ENCODE data around the gene VASH2.
A peak's percentile ranks its signal among the peaks of the same experiment; 100 is the strongest.
"Not testable (repeated sequence)": the region's sequence is repeated elsewhere in the genome, so short reads cannot be mapped to it uniquely, and the experiment has no call there.

VASH2 gene

GRCh38 chr1:212950243-212951125, at the start of gene VASH2:
Gene VASH2, plus strand, starts transcription at chr1:212950541. Its CDS starts 1,002 bp downstream, at chr1:212951543.
- peak; percentile 91 for DNase-seq

- DNase-seq: no peak
These were observed 49.1 kb upstream of the VASH2 start for GRCh38 chr1:212901290-212901689.

GRCh38 chr1:212902054-212902453, 48.3 kb upstream of the VASH2 start:
- DNase-seq: no peak

- no peak for DNase-seq
These were observed 46.7 kb upstream of the VASH2 start for GRCh38 chr1:212903664-212904063.

GRCh38 chr1:212908071-212908470, 42.3 kb upstream of the VASH2 start:
- not testable (repeated sequence) for DNase-seq

DNA sequence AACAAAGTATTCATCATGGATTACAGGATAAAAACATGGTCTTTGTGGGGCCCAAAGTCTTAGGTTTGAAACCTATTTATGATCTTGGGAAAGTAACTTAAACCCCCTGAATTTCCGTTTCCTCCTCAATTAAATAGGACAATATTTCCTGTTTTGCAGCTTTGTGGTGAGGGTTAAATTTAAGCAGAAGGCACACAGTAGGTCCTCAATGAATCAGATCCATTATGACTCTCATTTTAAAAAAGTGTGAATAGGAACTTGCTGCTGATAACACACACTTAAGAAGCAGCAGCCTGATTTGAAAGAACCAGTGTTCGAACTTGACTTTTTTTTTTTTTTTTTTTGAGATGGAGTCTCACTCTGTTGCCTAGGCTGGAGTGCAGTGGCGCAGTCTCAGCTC, 41.4 kb upstream of the VASH2 start:
- DNase-seq: no peak

- DNase-seq: no peak
These were observed 40.7 kb upstream of the VASH2 start for GRCh38 chr1:212909652-212910063.

GRCh38 chr1:212910213-212910612, 40.1 kb upstream of the VASH2 start:
- DNase-seq: not testable (repeated sequence)

DNA sequence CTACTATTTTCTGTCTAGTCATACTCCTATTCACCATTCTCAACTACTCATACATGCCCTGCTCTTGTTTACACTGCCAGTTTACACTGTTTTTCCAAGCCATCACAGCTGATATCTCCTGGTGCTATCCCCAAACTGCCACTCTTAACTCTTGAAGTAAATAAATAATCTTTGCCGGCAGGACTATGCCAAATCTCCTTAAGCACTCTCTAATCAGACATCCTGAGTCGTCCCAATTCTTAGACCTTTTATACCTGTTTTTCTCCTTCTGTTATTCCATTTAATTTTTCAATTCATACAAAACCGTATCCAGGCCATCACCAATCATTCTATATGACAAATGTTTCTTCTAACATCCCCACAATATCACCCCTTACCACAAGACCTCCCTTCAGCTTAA, 36.7 kb upstream of the VASH2 start:
- not testable (repeated sequence) for DNase-seq

- not testable (repeated sequence) for DNase-seq
These were observed 36.2 kb upstream of the VASH2 start for GRCh38 chr1:212914110-212914509.

GRCh38 chr1:212914789-212915188, 35.6 kb upstream of the VASH2 start:
- no peak for DNase-seq

- peak; percentile 76 for DNase-seq
These were observed 34.9 kb upstream of the VASH2 start for GRCh38 chr1:212915245-212916091.

DNA sequence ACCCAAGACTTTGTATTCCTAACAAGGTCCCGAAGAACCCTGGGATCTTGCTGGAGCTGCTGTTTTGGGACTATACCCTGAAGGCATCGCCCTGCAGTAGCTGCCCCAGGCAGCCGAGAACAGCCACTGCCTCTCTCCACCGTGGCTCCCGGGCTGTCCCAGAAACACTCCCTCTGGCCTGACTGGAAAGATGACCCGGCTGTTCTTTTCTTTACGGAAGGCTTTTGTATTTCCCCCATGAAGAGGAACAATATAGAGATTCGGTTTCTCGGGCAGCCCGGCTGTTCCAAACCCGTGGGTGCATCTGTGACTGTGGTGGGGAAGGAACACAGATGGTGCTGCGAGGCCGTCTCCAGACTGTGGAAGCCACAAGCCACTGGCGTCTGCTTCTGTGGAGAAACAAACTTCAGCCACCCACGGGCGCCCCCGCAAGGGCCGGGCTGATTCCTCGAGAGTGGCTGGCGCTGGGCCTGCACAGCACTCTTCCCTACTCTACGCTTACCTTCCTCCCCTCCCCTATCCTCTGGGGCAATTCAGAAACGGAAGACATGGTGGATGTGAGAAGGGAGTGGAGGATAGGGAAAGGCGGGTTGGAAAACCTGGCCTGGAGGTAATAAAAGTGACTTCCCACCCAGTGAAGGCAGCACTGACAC, 33.7 kb upstream of the VASH2 start:
- DNase-seq: peak; percentile 65

- DNase-seq: no peak
These were observed 33.2 kb upstream of the VASH2 start for GRCh38 chr1:212917134-212917485.

- no peak for DNase-seq
These were observed 32.5 kb upstream of the VASH2 start for GRCh38 chr1:212917858-212918257.

DNA sequence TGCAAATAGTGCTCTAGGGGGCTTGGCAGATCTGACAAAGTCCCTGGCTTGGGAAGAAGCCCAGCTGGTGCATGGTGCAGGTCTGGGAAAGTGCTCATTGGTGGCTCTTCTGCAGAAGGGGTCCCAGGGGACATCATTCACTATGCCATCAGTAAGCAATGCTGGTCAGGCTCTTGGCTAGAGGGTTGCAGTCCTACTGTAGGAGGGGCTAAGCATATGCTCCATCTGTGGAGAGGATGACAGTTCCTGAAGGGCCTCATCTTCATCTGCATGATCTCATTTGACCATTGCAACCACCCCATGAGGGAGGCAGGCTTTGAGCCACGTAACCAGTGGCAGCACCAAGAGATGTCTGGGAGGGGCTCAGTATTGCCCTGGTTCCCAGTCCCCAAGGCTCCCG, 31.5 kb upstream of the VASH2 start:
- DNase-seq: no peak

GRCh38 chr1:212920246-212920645, 30.1 kb upstream of the VASH2 start:
- DNase-seq: no peak

GRCh38 chr1:212920896-212921295, 29.4 kb upstream of the VASH2 start:
- no peak for DNase-seq

DNA sequence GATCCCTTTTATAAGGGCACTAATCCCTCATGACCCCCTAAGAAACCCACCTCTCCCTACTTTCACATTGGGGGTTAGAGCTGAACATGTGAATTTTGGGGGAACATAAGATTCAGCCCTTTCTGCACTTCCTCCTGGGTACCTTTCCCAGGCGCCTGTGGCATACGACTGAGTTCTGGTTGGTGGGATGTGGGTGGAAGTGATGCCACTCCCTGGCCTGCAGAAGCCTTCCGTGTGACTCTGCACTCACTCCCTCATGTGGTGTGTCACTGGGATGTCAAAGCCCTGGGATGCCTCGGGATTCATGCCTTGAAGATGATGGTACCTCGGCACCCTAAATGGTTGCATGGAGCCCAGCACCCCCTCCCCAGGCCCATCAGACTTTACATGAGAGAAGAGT, 28.3 kb upstream of the VASH2 start:
- DNase-seq: no peak

GRCh38 chr1:212926372-212926771, 24.0 kb upstream of the VASH2 start:
- DNase-seq: no peak

- DNase-seq: no peak
These were observed 21.7 kb upstream of the VASH2 start for GRCh38 chr1:212928323-212929291.

Measured in left hindlimb (tissue), 1 donor.